Keratinocyte (primary cell): ENCODE results near the gene TMEM132D. TPM values are rescaled to one million over a fixed set of nuclear protein-coding genes. Genes with fewer than 3 reads are reported as not detected.

Source experiments
- DNase-seq: peaks from one replicate; pipeline ENCODE4 v3.0.0-alpha.2; 2011; ENCODE audit warnings: low read depth, missing footprints, low spot score
- FAIRE-seq: peaks from 2 replicates; lab custom pipeline; 2011; peaks lifted over from hg19 to GRCh38; lab: Jason Lieb, UNC
- H2AFZ ChIP-seq: 2 replicates; pipeline ENCODE4 v1.6.0; 2012; ENCODE audit warnings: low read length, control low read depth, inconsistent platforms; ENCODE audit not compliant: control insufficient read depth
- H3K27ac ChIP-seq: 2 replicates; pipeline ENCODE4 v1.5.1; 2011; ENCODE audit warnings: low read length; ENCODE audit not compliant: control insufficient read depth, insufficient read depth
- H3K27me3 ChIP-seq: 3 replicates; pipeline ENCODE4 v1.6.0; 2011; ENCODE audit warnings: low read length; ENCODE audit not compliant: control insufficient read depth, insufficient read depth; ENCODE audit errors: extremely low read depth
- H3K36me3 ChIP-seq, 2 experiments: 2 replicates in 1 of 2; 3 replicates in 1 of 2; pipeline ENCODE4 v1.5.1; 2011; ENCODE audit warnings: low read length in 2 of 2, mild to moderate bottlenecking in 1 of 2; ENCODE audit not compliant: control insufficient read depth in 2 of 2, insufficient read depth in 2 of 2; ENCODE audit errors: extremely low read depth in 1 of 2
- H3K4me1 ChIP-seq: 3 replicates; pipeline ENCODE4 v1.5.1; 2011; ENCODE audit warnings: low read length; ENCODE audit not compliant: control insufficient read depth, insufficient read depth; ENCODE audit errors: extremely low read depth
- H3K4me2 ChIP-seq: 3 replicates; pipeline ENCODE4 v1.6.0; 2011; ENCODE audit warnings: low read depth, low read length; ENCODE audit not compliant: control insufficient read depth, insufficient read depth; ENCODE audit errors: extremely low read depth
- H3K4me3 ChIP-seq, 3 experiments: fragments of 200-600 bp in 1 of 3; sonication (generic) in 1 of 3; 2 replicates in 2 of 3; 3 replicates in 1 of 3; pipeline ENCODE4 v1.5.1; 2011 to 2016; ENCODE audit warnings: low read length in 3 of 3, mild to moderate bottlenecking in 3 of 3, control low read depth in 2 of 3, inconsistent platforms in 1 of 3, low read depth in 1 of 3, mixed read lengths in 1 of 3, mixed run types in 1 of 3, moderate library complexity in 1 of 3; ENCODE audit not compliant: control insufficient read depth in 2 of 3, insufficient read depth in 2 of 3; ENCODE audit errors: extremely low read depth in 1 of 3
- H3K79me2 ChIP-seq: 2 replicates; pipeline ENCODE4 v1.6.0; 2012; ENCODE audit warnings: low read length; ENCODE audit not compliant: control insufficient read depth, insufficient read depth
- H3K9ac ChIP-seq: 3 replicates; pipeline ENCODE4 v1.6.0; 2011; ENCODE audit warnings: low read length; ENCODE audit not compliant: control insufficient read depth, insufficient read depth; ENCODE audit errors: extremely low read depth
- H3K9me1 ChIP-seq: 3 replicates; pipeline ENCODE4 v1.6.0; 2011; ENCODE audit warnings: low read length; ENCODE audit not compliant: control insufficient read depth, insufficient read depth; ENCODE audit errors: extremely low read depth
- H3K9me3 ChIP-seq: 2 replicates; pipeline ENCODE4 v1.5.1; 2012; ENCODE audit warnings: low read depth, low read length; ENCODE audit not compliant: control insufficient read depth
- H4K20me1 ChIP-seq: 3 replicates; pipeline ENCODE4 v1.6.0; 2011; ENCODE audit warnings: low read length; ENCODE audit not compliant: control insufficient read depth, insufficient read depth; ENCODE audit errors: extremely low read depth
- CTCF ChIP-seq, 3 experiments: IDR thresholded peaks in 1 of 3; conservative IDR thresholded peaks in 1 of 3; optimal IDR thresholded peaks in 1 of 3; 2 replicates in 2 of 3; 3 replicates in 1 of 3; pipeline versions ENCODE3 to v1.5.1; 2011; ENCODE audit warnings: low read length in 3 of 3, mild to moderate bottlenecking in 3 of 3, moderate library complexity in 2 of 3, control low read depth in 1 of 3, inconsistent platforms in 1 of 3; ENCODE audit not compliant: insufficient read depth in 2 of 3; ENCODE audit errors: extremely low read depth in 1 of 3
- EZH2 ChIP-seq: IDR thresholded peaks from one replicate; pipeline ENCODE4 v1.6.1; 2012; ENCODE audit warnings: inconsistent platforms, mild to moderate bottlenecking, low read length, moderate library complexity
- dilution Hi-C: fragments of 300-500 bp; cut with MboI; formaldehyde crosslinking; loops from one replicate; pipeline ENCODE4 v1.7.0; 2020; ENCODE audit warnings: low sequenced_read_pairs; ENCODE audit not compliant: extremely low pct_ligation_motif_present
- polyA plus RNA-seq, 5 experiments: library from polyadenylated mRNA; depleted of rRNA in 3 of 5; stranded (reverse) in 3 of 5; stranded (forward) in 1 of 5; unstranded in 1 of 5; fragments of >200 nt; gene quantifications; 1 replicate in 1 of 5; 2 replicates in 3 of 5; 3 replicates in 1 of 5; pipeline versions ENCODE4 v1.2.1 to v1.2.3, GENCODE V29; 2011 to 2012; ENCODE audit warnings: missing spikeins in 2 of 5, low read depth in 1 of 5, low replicate concordance in 1 of 5

The TMEM132D gene
- polyA plus RNA-seq, 1 donor (not counting 4 experiments of a cell fraction or from before 2014, with no cell fraction given) = not detected

GRCh38 chr12:129080821-129081220 is 823.0 kb downstream of the TMEM132D start:
- no peak overlapping the region for H2AFZ ChIP-seq
- H3K4me1 ChIP-seq = no peaks in the 10 kb centered on the region
- H3K9ac ChIP-seq = no peak overlapping the region
- no peaks in the 10 kb centered on the region for H3K9me1 ChIP-seq
- H3K4me2 ChIP-seq = no peak overlapping the region
- dilution Hi-C loops = no loop called here
- peaks cover 12% of the 10 kb centered on the region for H3K9me3 ChIP-seq
- no peaks in the 10 kb centered on the region for H3K27me3 ChIP-seq
- DNase-seq = no peak
- TF ChIP-seq EZH2 (no peak), CTCF (optimal IDR thresholded peaks at IDR 0.05 in 1 of 3, IDR thresholded peaks at IDR 0.05 in 1 of 3, conservative IDR thresholded peaks at IDR 0.05 in 1 of 3; ENCODE audit: extremely low read depth in 1 of 3, insufficient read depth in 2 of 3, low read length in 3 of 3) (no peak)
- FAIRE-seq = no peak
- H4K20me1 ChIP-seq = no peaks in the 10 kb centered on the region
- H3K79me2 ChIP-seq = no peaks in the 10 kb centered on the region
- H3K27ac ChIP-seq = no peak overlapping the region
- no peaks in the 10 kb centered on the region for H3K36me3 ChIP-seq
- H3K4me3 ChIP-seq = no peak overlapping the region

GRCh38 chr12:129080391-129080790 is 823.4 kb downstream of the TMEM132D start:
- TF ChIP-seq CTCF (optimal IDR thresholded peaks at IDR 0.05 in 1 of 3, IDR thresholded peaks at IDR 0.05 in 1 of 3, conservative IDR thresholded peaks at IDR 0.05 in 1 of 3; ENCODE audit: extremely low read depth in 1 of 3, insufficient read depth in 2 of 3, low read length in 3 of 3) (no peak), EZH2 (no peak)
- no peak for FAIRE-seq
- Histone ChIP-seq H3K9ac (no peak overlapping the region), H3K4me1 (no peaks in the 10 kb centered on the region), H3K27ac (no peak overlapping the region), H3K4me3 (no peak overlapping the region), H3K79me2 (no peaks in the 10 kb centered on the region), H3K9me1 (no peaks in the 10 kb centered on the region), H4K20me1 (no peaks in the 10 kb centered on the region), H3K9me3 (peaks cover 12% of the 10 kb centered on the region), H3K4me2 (no peak overlapping the region), H2AFZ (no peak overlapping the region), H3K27me3 (no peaks in the 10 kb centered on the region), H3K36me3 (no peaks in the 10 kb centered on the region)
- DNase-seq = no peak
- dilution Hi-C loops = no loop called here
